Uterus (tissue), 4 donors: Measurements from ENCODE around the gene PCED1B. TPM values are rescaled to one million over a fixed set of nuclear protein-coding genes. Genes with fewer than 3 reads are reported as not detected.

Source experiments
- DNase-seq, 2 donors: peaks; one replicate each; pipeline ENCODE4 v3.0.0-alpha.2; 2019 to 2020
- H3K27ac ChIP-seq, 2 donors: fragments of 200-600 bp; sonication (generic); 1 replicate in 1 of 2; 2 replicates in 1 of 2; pipeline ENCODE4 v1.5.1; 2016 to 2018
- H3K27me3 ChIP-seq, 2 donors: fragments of 200-600 bp; sonication (generic); one replicate each; pipeline ENCODE4 v1.5.1; 2018 to 2019; ENCODE audit warnings: control low read depth in 1 of 2
- H3K36me3 ChIP-seq, 2 donors: fragments of 200-600 bp; sonication (generic); one replicate each; pipeline ENCODE4 v1.5.1; 2019; ENCODE audit warnings: control low read depth in 1 of 2
- H3K4me1 ChIP-seq, 2 donors: fragments of 200-600 bp; sonication (generic); one replicate each; pipeline ENCODE4 v1.5.1; 2018 to 2019; ENCODE audit warnings: control low read depth in 1 of 2
- H3K4me3 ChIP-seq, 2 donors: fragments of 200-600 bp; sonication (generic); 1 replicate in 1 of 2; 2 replicates in 1 of 2; pipeline ENCODE4 v1.5.1; 2018 to 2019; ENCODE audit warnings: mild to moderate bottlenecking in 1 of 2
- H3K9me3 ChIP-seq, 2 donors: fragments of 200-600 bp; sonication (generic); one replicate each; pipeline ENCODE4 v1.5.1; 2019; ENCODE audit warnings: control low read depth in 1 of 2
- POLR2A ChIP-seq, 2 donors: fragments of 450-650 bp; IDR thresholded peaks; one replicate each; pipeline ENCODE4 v1.6.1; 2016; ENCODE audit warnings: antibody characterized with exemption in 2 of 2, mild to moderate bottlenecking in 1 of 2, moderate library complexity in 1 of 2
- intact Hi-C: fragments of 100-400 bp; cut with DNase I; formaldehyde crosslinking; loops from one replicate; pipeline ENCODE4 v1.15.1; 2023; ENCODE audit warnings: low total_unique reads
- total RNA-seq, 4 donors: library from RNA; depleted of rRNA in 3 of 4; stranded (reverse); fragments of >200 nt in 3 of 4; gene quantifications; one replicate each; pipeline versions ENCODE4 v1.1.0 to v1.2.4, GENCODE V29; 2014 to 2023
- TF ChIP-seq, protein P1 (sequence below), 4 experiments: fragments of 200-600 bp in 2 of 4; fragments of 450-650 bp in 2 of 4; sonication (generic) in 2 of 4; IDR thresholded peaks; one replicate each; pipeline ENCODE4 v1.5.1; 2016 to 2019; ENCODE audit warnings: antibody characterized with exemption in 4 of 4, mild to moderate bottlenecking in 2 of 4, moderate library complexity in 1 of 4
- donor health status: DM: yes; HTN: yes; CAD: no.

Gene PCED1B
- total RNA-seq, 4 donors from 2014 or later: 1.0 to 46.6 (median 13.0) TPM

DNA sequence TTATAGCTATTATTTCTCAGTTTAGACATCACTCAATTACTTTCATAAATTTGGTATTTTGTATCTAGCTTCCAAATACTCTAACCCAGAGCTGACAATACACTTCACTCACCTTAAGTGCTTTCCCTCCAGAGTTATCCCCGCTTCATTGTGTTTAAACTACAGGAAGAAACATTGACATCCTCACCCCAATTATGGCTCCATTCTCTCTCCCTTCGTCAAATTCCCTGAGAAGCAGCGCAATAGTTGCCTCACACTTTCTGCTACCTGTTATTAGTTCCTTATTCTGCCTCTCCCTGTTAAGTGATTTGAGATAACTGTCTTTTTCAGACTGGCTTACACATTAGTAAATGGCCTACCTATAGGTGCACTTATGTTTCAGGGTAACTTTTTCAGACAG lies 69.7 kb downstream of the PCED1B start:
- Histone ChIP-seq H3K4me1 (no peaks in the 10 kb centered on the region), H3K4me3 (no peak overlapping the region), H3K9me3 (no peaks in the 10 kb centered on the region), H3K27me3 (no peaks in the 10 kb centered on the region), H3K27ac (no peak overlapping the region), H3K36me3 (no peaks in the 10 kb centered on the region)
- TF ChIP-seq, protein P1, sequence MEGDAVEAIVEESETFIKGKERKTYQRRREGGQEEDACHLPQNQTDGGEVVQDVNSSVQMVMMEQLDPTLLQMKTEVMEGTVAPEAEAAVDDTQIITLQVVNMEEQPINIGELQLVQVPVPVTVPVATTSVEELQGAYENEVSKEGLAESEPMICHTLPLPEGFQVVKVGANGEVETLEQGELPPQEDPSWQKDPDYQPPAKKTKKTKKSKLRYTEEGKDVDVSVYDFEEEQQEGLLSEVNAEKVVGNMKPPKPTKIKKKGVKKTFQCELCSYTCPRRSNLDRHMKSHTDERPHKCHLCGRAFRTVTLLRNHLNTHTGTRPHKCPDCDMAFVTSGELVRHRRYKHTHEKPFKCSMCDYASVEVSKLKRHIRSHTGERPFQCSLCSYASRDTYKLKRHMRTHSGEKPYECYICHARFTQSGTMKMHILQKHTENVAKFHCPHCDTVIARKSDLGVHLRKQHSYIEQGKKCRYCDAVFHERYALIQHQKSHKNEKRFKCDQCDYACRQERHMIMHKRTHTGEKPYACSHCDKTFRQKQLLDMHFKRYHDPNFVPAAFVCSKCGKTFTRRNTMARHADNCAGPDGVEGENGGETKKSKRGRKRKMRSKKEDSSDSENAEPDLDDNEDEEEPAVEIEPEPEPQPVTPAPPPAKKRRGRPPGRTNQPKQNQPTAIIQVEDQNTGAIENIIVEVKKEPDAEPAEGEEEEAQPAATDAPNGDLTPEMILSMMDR (IDR thresholded peaks at IDR 0.05): no peak
- TF ChIP-seq POLR2A (IDR thresholded peaks at IDR 0.05): no peak
- intact Hi-C loops: no loop called here
- no peak for DNase-seq

DNA sequence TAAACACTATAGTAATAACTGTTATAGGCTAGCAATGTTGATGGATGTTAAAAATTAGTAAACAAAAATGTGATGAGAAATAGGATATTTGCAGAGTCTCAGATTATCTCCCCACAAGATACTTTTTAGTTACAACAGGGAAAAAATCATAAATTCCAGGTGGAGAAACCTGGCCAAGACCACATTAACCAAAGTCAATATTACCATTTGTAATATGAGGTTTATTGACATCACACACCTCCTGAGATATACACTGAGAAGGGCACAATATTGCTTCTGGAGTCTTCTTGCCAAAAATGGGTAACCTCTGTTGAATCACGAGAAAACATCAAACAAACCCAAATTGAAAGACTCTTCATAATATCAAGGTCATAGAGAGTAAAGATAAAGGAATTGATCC lies 72.7 kb downstream of the PCED1B start:
- peaks cover 7 to 9% of the 10 kb centered on the region in 2 donors for H3K4me1 ChIP-seq
- no peak for DNase-seq
- H3K4me3 ChIP-seq: no peak overlapping the region
- H3K36me3 ChIP-seq: no peaks in the 10 kb centered on the region
- TF ChIP-seq, protein P1 (IDR thresholded peaks at IDR 0.05): no peak
- TF ChIP-seq POLR2A (IDR thresholded peaks at IDR 0.05): no peak
- H3K27me3 ChIP-seq: no peaks in the 10 kb centered on the region
- H3K9me3 ChIP-seq: no peaks in the 10 kb centered on the region
- intact Hi-C loops: no loop called here
- no peak overlapping the region for H3K27ac ChIP-seq

DNA sequence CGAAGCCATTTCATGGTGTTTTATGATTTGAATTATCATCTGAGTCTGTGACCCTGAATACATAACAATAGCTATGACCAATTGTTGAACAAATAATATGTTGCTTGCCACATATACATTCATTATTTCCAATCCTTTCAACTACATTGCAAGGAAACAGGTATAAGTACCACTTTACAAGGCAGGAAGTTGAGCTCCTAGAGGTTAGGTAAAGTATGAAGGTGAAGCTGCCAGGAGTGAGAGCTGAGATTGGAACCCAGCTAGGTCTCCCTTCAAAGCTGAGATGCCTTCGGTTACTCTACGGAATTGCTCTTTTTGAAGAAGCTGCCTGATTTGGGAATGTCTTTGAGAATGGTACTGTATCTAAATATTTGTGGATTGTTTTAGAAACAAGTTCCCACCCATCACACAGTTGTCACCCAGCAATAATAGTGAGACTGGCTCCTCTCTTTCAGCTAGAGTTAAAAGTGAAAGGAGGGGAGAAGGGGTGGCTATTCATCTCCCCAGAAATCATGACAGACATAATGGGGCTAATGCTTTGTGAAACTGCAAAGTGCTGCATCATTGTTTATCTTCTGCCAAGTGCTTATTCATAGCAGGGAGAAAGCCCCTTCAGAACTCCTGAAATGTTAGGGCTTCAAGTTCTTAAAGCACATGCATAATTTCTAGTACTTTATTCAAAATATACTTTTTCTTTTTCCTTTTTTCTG lies 76.2 kb downstream of the PCED1B start:
- intact Hi-C loops: no loop called here
- no peak for DNase-seq
- H3K27me3 ChIP-seq: no peaks in the 10 kb centered on the region
- no peaks in the 10 kb centered on the region for H3K36me3 ChIP-seq
- no peak overlapping the region for H3K4me3 ChIP-seq
- TF ChIP-seq, protein P1 (IDR thresholded peaks at IDR 0.05): no peak
- no peak for TF ChIP-seq POLR2A (IDR thresholded peaks at IDR 0.05)
- peak overlapping the region; percentile 58 to 61 for H3K27ac ChIP-seq
- peaks cover 7 to 9% of the 10 kb centered on the region in 2 donors for H3K4me1 ChIP-seq
- H3K9me3 ChIP-seq: no peaks in the 10 kb centered on the region

DNA sequence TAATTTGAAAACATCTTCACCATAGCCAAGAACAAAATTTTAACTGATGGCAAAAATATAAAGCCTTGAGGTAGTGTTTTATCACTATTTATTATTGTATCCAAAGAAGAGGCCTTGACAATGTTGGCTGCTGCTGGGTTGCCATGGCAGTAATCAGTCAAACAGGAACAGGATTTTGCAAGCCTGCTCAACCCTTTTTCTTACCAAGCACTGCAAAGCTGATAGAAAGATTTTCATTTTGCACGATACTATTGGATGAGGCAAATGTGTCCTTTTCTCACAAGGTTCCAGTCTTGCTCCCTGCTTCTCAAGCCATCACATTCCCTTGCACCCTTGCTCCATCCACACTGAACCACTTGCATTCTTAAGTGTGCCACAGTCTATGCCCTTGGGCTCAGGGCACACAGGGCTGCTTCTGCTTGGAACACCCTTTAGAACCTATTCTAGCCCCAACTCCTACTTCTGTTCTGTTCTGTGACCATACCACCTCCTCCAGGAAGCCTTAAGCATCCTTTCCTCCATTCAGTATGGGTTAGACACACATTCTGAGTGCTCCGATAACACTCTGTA lies 76.8 kb downstream of the PCED1B start:
- intact Hi-C loops: no loop called here
- DNase-seq: peak; percentile 31 to 53
- Histone ChIP-seq H3K27ac (peak overlapping the region; percentile 58 to 61), H3K4me3 (no peak overlapping the region), H3K27me3 (no peaks in the 10 kb centered on the region), H3K36me3 (no peaks in the 10 kb centered on the region), H3K4me1 (peaks cover 7 to 9% of the 10 kb centered on the region in 2 donors), H3K9me3 (no peaks in the 10 kb centered on the region)
- no peak for TF ChIP-seq POLR2A (IDR thresholded peaks at IDR 0.05)
- TF ChIP-seq, protein P1 (IDR thresholded peaks at IDR 0.05): no peak

DNA sequence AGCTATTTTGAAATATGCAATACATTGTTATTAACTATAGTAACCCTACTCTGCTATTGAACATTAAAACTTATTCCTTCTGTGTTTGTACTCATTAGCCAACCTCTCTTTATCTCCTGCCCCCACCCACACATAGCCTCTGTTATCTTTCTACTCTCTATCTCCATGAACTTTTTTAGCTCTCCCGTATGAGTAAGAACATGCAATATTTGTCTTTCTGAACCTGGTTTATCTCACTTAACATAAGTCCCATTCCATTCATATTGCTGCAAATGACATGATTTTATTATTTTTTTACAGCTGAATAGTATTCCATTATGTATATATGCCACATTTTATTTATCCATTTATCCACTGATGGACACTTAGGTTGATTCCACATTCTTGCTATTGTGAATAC lies 79.4 kb downstream of the PCED1B start:
- intact Hi-C loops: no loop called here
- no peak overlapping the region for H3K27ac ChIP-seq
- no peak for DNase-seq

More for the DNA sequence above, 79.4 kb downstream of the PCED1B start:
- TF ChIP-seq POLR2A (IDR thresholded peaks at IDR 0.05): no peak
- TF ChIP-seq, protein P1 (IDR thresholded peaks at IDR 0.05): no peak
- no peaks in the 10 kb centered on the region for H3K9me3 ChIP-seq
- H3K36me3 ChIP-seq: no peaks in the 10 kb centered on the region
- H3K27me3 ChIP-seq: no peaks in the 10 kb centered on the region
- peaks cover 7 to 9% of the 10 kb centered on the region in 2 donors for H3K4me1 ChIP-seq
- no peak overlapping the region for H3K4me3 ChIP-seq
